DOHH2 (cell line): ENCODE data around the gene WDR62.

Experiments
- H3F3A ChIP-seq: fragments of 200-600 bp; sonication (generic), shearing (Covaris generic); 2 replicates; pipeline ENCODE4 v1.6.0; 2016; ENCODE audit warnings: antibody characterized with exemption, mild to moderate bottlenecking; ENCODE audit not compliant: control insufficient read depth, insufficient read depth
- H3K27ac ChIP-seq: fragments of 200-600 bp; sonication (generic); 2 replicates; pipeline ENCODE4 v1.5.1; 2014; ENCODE audit warnings: low read depth, mild to moderate bottlenecking, low read length, moderate library complexity
- H3K27me3 ChIP-seq: fragments of 200-600 bp; sonication (generic); 2 replicates; pipeline ENCODE4 v1.6.1; 2014; ENCODE audit warnings: mild to moderate bottlenecking, low read length, mixed read lengths; ENCODE audit not compliant: control insufficient read depth
- H3K36me3 ChIP-seq: fragments of 200-600 bp; sonication (generic); 2 replicates; pipeline ENCODE4 v1.6.1; 2014; ENCODE audit warnings: mild to moderate bottlenecking, low read length, moderate library complexity, mixed read lengths; ENCODE audit not compliant: control insufficient read depth
- H3K4me1 ChIP-seq: fragments of 200-600 bp; sonication (generic); 2 replicates; pipeline ENCODE4 v1.6.1; 2014; ENCODE audit warnings: mild to moderate bottlenecking, low read length, mixed read lengths; ENCODE audit not compliant: control insufficient read depth
- H3K4me2 ChIP-seq: fragments of 200-600 bp; sonication (generic); 2 replicates; pipeline ENCODE4 v1.6.0; 2014; ENCODE audit warnings: mild to moderate bottlenecking, low read length, moderate library complexity
- H3K4me3 ChIP-seq: fragments of 200-600 bp; sonication (generic); 2 replicates; pipeline ENCODE4 v1.5.1; 2014; ENCODE audit warnings: mild to moderate bottlenecking, low read length, mixed read lengths
- H3K79me2 ChIP-seq: fragments of 200-600 bp; sonication (generic); 2 replicates; pipeline ENCODE4 v1.6.1; 2014; ENCODE audit warnings: mild to moderate bottlenecking, low read length, mixed read lengths; ENCODE audit not compliant: control insufficient read depth
- H3K9me2 ChIP-seq: fragments of 200-600 bp; sonication (generic); replicated peaks from 2 replicates; pipeline ENCODE4 v1.6.1; 2014; ENCODE audit warnings: mild to moderate bottlenecking, low read length, mixed read lengths; ENCODE audit not compliant: control insufficient read depth
- H3K9me3 ChIP-seq: fragments of 200-600 bp; sonication (generic); 2 replicates; pipeline ENCODE4 v1.6.1; 2014; ENCODE audit warnings: antibody characterized with exemption, low read length, mixed read lengths; ENCODE audit not compliant: control insufficient read depth, insufficient read depth
- H4K20me1 ChIP-seq: fragments of 200-600 bp; sonication (generic); 2 replicates; pipeline ENCODE4 v1.6.0; 2014; ENCODE audit warnings: low read depth, mild to moderate bottlenecking, antibody characterized with exemption, low read length, moderate library complexity; ENCODE audit not compliant: control insufficient read depth, insufficient read depth
- CTCF ChIP-seq: fragments of 200-600 bp; sonication (generic); IDR thresholded peaks from one replicate; pipeline ENCODE4 v1.5.1; 2014; ENCODE audit warnings: antibody characterized with exemption, mild to moderate bottlenecking, low read depth, low read length; ENCODE audit not compliant: poor library complexity, severe bottlenecking
- EZH2phosphoT487 ChIP-seq: fragments of 200-600 bp; sonication (generic); IDR thresholded peaks from 2 replicates; pipeline ENCODE4 v1.6.1; 2017; ENCODE audit warnings: borderline replicate concordance, mild to moderate bottlenecking, antibody characterized with exemption, low read length, moderate library complexity, mixed read lengths

Gene WDR62

GRCh38 chr19:36009220-36009619 is 45.5 kb upstream of the WDR62 start:
- Histone ChIP-seq H3K27ac (no peak overlapping the region), H3F3A (0 out of 2 replicates have a peak, but pooled peaks cover 5% of the 10 kb centered on the region), H3K9me2 (no peaks in the 10 kb centered on the region), H3K9me3 (no peaks in the 10 kb centered on the region), H3K4me1 (peaks cover 9% of the 10 kb centered on the region), H3K4me2 (no peak overlapping the region), H4K20me1 (no peaks in the 10 kb centered on the region), H3K27me3 (no peaks in the 10 kb centered on the region), H3K79me2 (peaks cover 10% of the 10 kb centered on the region), H3K36me3 (no peaks in the 10 kb centered on the region), H3K4me3 (no peak overlapping the region)
- TF ChIP-seq EZH2phosphoT487 (no peak), CTCF (no peak)

- Histone ChIP-seq H3K4me2 (no peak overlapping the region), H3K36me3 (no peaks in the 10 kb centered on the region), H3K27me3 (no peaks in the 10 kb centered on the region), H3K9me2 (no peaks in the 10 kb centered on the region), H3K4me1 (peaks cover 10% of the 10 kb centered on the region), H3K4me3 (no peak overlapping the region), H3K79me2 (peaks cover 14% of the 10 kb centered on the region), H3K9me3 (no peaks in the 10 kb centered on the region), H4K20me1 (no peaks in the 10 kb centered on the region), H3F3A (0 out of 2 replicates have a peak, but pooled peaks cover 5% of the 10 kb centered on the region), H3K27ac (no peak overlapping the region)
- TF ChIP-seq CTCF (no peak), EZH2phosphoT487 (no peak)
Measured at GRCh38 chr19:36009633-36010379, 44.9 kb upstream of the WDR62 start.

DNA sequence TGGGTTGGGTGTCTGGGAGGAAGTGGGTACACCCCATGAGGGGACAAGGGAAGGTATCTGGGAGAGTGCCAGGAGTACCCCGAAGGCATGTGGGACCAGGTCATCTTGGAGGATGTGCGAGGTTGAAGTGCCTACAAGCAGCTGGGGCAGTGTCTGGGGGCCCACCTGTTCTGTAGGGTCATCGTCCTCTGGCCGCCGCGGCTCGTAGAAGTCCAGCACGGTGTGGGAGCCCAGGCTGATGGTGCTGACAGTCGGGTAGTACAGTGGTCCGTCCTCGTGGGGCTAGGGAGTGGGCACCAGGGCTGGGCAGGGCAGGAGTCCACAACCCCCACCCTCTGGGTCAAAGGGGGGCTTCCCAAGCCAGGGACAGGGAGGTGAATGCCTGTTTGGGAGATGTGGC is 44.3 kb upstream of the WDR62 start:
- Histone ChIP-seq H4K20me1 (no peaks in the 10 kb centered on the region), H3K4me2 (no peak overlapping the region), H3K27ac (no peak overlapping the region), H3K9me3 (no peaks in the 10 kb centered on the region), H3K79me2 (peaks cover 20% of the 10 kb centered on the region), H3K4me1 (peaks cover 16% of the 10 kb centered on the region), H3K9me2 (no peaks in the 10 kb centered on the region), H3F3A (0 out of 2 replicates have a peak, but pooled peaks cover 5% of the 10 kb centered on the region), H3K4me3 (no peak overlapping the region), H3K36me3 (no peaks in the 10 kb centered on the region), H3K27me3 (no peaks in the 10 kb centered on the region)
- TF ChIP-seq CTCF (no peak), EZH2phosphoT487 (no peak)
